Epidermal melanocyte (primary cell): ENCODE data around the gene AADAT.
"Not testable (repeated sequence)": the region's sequence is repeated elsewhere in the genome, so short reads cannot be mapped to it uniquely, and the experiment has no call there.

Source experiments
- DNase-seq: peaks from one replicate; pipeline ENCODE4 v3.0.0; 2011; ENCODE audit warnings: low spot score; ENCODE audit not compliant: insufficient read length

The AADAT gene

DNA sequence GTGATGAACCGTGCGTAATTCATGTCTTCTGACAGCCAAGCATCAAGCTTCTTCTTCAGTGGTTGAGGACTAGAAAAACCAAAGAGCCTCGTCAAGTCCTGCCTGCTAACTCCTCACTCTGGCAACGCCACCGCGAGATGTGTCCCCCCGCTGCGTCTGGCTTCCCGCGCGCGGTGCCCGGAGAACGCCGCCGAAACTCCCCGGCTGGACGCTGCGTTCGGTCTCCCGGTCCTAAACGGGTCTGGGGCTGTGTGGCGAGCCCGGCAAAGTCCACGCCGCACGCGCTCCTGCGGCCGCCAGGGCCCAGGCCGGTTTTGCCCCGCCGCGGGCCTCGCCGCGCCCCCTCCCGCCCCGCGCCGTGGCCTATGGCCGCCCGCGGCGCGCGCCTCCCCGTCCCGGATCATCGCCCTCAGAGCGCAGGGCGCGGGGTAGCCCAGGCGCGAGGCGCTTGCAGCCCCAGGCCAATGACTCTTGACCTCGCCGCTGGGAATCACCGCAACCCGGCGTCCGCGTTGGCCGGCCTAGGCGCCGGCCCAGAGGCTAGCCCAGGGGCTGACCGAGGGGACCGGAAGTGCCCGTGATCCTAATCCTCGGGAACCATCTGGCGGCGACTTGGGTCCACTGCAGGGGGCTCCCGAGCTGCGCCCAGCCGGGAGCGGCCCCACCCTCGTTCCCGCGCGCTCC is at the start of gene AADAT:
TSS of gene AADAT (minus strand) at position 289 of the 684 bp plus-strand sequence. CDS start at position 23, 266 bp downstream.
- DNase-seq, result peak; percentile 84

DNA sequence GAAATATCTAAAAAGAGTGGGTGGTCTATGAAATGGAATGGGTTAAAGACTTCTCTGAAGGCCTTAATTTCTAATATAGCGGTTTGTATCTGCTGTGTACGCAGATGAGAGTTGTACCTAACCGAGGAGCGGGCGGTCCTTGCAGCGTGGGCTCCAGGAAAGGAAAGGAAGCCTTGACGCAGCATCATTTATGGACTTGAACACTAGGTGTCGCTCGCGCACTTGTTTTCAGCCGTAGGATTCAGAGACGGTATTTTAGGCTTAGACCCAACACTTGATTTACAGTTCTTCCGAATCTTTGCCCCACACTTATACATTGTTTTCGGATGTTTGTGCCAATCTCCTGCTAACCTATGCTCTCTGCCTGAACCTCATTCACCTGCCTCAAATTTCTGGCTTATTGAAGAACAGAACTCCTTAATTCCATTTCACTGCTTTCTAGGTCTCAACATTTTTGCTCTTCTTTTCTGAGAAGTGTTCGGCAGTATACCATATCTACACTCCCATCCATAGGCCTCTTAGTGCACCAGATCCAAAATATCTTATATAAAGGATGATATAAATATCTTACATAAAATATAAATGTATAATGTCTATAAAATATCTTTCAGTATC is 48.9 kb upstream of the AADAT start:
- DNase-seq, result peak; percentile 67

DNA sequence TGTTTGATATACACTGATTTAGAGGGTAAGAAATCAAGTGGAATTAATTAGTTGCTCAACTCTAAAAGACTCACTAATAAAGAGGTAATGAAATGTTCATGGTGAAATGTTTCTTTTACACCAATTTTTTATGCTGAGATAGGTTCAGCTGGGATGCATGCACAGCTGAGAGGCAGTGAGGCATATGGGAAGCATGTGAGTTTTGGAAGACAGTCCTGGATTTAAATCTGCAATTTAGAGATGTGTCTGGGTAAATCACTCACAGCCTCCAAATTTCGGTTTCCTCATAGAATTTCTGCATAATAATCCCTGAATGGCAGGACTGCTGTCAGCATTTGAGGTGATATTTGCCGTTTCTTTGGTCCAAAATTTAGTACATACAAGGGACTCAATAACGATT is 48.2 kb upstream of the AADAT start:
- DNase-seq, result no peak

DNA sequence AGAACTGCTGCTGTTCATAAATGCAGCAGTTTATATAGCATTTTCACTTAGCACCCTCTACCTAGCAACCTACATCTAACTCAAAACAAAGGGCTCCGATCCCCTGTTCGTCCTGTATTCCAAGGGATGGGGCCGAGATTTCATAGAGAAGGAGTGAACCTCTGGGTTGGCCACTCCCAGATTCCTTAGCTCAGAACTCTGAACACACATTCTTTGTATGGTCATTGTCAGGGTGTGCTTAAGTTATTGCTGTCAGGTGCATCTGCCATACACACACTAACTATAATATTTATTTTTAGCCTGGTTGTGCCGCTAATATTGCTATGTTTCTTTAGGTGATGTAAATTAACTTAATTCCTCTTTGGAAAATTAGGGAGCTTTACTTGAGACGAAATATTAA is 47.7 kb upstream of the AADAT start:
- DNase-seq, result no peak

DNA sequence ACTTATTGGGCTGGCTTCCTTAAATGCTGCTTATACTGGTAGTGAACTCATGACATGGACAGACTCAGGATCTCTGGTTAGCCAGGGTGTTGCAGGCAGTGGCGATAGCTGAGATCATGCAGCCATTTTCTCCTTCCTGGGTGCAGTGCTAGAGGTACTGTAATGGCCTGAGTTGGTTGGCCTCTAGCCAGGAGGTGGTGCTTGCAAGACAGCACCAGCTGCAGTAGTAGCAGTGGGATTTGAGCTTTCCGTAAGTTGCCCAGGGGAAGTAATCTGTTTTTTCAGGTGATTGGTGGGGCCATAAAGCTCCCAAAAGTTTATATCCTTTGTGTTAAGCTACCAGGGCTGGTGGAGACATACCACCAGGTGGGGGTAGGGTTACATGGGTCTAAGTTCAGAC is 45.1 kb upstream of the AADAT start:
- no peak for DNase-seq

DNA sequence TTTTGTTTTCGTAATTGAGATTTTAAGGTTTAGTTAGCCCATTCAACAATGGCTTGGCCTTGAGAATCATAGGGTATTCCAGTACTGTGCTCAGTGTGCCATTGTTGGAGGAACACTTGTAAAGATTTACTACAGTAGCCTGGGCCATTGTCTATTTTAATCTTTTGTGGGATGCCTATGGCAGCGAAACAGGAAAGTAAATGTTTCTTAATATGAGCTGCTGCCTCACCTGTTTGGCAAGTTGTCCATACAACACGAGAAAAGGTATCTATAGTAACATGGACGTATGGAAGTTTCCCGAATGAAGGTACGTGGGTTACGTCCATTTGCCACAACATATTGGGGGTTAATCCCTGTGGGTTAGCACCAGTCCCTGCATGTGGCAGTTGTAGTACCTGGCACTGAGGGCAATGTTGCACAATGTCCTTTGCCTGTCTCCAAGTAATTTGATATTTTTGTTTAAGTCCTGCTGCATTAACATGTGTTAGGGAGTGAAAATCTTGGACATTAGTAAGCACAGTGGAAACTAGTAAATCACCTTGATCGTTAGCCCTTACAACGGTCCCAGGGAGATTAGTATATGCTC is 38.6 kb upstream of the AADAT start:
- no peak for DNase-seq

DNA sequence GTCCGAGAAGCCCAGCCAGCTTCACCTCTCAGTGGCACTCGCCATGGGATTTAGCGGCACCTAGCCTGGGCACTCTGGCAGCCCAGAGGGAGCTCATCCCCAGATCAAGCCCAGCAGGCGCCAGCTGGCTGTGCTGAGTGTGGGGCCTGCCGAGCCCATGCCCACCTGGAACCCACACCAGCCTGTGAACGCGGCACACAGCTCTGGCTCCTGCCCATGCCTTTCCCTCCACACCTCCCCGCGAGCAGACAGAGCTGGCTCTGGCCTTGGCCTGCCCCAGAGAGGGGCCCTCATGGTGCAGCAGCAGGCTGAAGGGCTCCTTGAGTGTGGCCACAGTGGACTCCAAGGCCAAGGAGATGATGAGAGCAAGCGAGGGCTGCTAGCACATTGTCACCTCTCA is 38.0 kb upstream of the AADAT start:
- no peak for DNase-seq

DNA sequence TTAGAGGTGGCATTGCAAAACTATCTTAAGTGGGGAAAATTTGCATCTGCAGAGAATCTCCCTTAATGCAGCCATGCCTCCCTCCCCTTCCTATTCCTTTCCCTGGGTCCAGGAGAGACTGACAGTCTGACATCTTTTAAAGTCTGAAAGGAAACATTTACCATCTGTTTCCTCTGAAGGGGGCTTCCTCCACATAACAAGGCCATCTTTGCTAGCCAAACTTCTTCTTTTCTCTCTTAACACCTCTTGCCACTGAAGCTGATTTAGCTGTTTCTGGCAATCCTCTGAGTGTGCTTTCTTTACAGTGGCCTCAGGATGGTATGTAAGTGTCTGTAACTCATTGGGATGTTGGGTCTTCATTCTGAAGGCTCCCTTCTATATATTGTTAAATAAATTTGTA is 34.6 kb upstream of the AADAT start:
- no peak for DNase-seq

DNA sequence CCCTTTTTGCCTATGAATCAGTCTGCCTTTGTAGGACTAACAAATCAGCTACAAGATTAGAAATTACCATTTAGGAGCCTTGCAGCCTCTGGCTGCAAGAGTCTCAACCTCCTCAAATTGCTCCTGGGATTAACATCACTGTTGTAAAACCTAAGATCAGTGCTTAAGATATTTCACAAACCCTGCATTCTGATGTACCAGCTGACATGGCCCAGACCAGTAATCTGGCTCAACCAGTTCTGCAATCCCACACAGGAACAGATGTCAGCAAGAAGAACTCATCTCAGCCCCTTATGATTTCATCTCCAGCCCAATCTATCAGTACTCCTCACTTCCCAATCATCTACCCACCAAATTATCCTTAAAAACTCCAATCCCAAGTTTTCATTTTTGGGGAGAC is 32.5 kb upstream of the AADAT start:
- no peak for DNase-seq

DNA sequence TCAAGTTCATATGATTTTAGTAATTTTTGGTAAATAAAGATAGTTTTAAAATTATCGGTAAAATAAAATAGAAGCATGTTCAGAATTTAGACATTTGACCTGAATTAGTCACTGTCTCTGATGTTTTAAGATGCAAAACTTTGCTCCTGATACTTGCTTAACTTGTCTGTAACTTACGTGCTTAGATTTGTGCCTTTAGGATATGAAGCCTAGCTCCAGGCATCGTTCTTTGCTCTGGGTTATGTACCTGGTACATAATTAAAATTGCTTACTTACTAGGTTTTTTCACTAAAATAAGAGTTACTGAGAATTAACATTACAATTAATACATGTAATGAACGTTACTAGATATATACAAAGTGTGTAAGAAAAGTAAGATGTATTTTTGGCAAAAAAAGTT is 24.9 kb upstream of the AADAT start:
- no peak for DNase-seq

DNA sequence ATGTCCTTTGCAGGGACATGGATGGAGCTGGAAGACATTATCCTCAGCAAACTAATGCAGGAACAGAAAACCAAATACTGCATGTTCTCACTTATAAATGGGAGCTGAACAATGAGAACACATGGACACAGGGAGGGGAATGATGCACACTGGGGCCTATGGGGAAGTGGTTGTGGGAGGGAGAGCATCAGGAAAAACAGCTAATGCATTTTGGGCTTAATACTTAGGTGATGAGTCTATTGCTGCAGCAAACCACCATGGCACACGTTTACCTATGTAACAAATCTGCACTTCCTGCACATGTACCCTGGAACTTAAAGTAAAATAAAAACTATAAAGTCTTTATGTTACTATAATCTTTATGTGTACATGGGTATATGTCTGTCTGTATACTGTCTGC is 24.4 kb upstream of the AADAT start:
- DNase-seq, result not testable (repeated sequence)

DNA sequence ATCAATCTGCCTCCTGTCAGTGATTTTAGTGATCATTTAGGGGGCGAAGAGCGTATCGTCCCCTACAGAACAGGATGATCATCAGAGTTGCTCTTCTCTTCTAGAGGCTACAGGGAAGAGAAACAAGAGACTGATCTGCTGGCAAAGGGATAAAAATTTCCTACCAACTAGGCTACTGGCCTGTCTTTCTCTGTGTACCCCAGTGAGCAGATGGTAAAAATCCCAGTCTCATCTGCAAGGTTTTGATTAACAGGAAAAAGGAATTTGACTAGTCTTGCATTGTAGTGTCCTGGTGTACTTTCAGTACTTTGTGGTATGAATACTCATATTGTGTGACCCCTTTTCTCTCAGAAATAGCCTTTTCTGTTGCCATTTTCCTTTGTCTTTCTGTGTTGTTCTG is 21.8 kb upstream of the AADAT start:
- no peak for DNase-seq

DNA sequence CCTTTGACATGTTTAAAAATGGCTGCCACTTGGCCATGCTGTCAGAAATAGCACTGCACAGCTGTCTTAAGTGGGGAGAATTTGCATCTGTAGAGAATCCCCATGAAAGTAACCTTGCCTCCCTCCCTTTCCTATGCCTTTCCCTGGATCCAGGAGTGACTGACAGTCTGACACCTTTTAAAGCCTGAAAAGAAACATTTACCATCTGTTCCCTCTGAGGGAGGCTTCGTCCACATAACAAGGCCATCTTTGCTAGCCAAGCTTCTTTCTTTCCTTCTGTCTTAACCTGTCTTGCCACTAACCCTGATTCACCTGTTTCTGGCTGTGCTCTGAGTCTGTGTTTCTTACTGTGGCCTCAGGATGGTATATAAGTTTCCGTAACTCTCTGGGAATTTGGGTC is 21.3 kb upstream of the AADAT start:
- no peak for DNase-seq

DNA sequence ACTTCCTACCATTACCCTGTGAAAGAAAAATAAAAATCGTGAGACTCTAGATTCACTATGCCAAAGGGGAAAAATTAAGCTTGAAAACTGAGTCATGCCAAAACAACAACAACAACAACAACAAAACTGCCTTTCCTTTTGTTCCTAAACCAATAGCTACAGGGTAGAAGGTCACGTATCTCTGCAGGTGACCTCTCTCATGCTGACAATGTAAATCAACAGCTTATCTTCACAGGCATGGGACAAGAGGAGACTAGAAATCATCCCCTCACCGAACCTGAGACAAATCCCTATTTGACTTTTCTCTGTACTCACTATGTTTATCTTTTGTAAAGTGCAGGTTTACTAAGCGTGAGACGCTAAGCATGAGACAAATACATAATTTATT is 20.5 kb upstream of the AADAT start:
- DNase-seq, result no peak

DNA sequence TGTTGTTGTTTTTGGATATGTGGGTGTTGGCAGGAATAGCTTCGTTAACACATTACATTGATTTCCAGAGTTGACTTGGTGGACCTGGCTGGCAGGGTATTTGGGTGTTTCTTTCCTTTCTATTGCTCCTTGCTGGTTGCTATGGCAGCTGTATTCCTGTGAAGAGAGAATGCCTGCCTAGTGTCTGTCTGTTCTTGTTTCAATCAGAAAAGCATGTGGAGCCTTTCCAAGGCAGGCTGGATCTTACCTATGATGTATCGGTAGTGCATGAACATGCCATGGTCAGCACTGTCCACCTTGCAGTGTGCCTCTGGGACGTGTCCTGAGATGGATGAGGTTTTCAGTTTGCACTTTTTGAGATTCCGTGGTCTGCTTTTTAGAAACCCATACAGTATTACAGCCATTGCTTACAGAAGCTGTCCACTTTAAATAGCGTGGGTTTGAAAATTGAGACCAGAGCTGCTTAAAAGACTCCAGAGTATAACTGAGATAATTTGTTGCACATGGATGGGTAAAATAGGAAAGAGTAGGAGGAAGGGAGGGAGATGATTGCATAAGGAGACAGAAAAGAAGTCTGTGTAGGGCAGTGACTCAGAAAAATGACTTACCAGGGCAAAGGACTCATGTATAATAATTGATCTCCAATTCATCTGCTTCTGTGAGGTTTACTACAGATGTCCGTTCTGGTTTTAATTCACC is 20.0 kb upstream of the AADAT start:
- DNase-seq, result peak; percentile 42

DNA sequence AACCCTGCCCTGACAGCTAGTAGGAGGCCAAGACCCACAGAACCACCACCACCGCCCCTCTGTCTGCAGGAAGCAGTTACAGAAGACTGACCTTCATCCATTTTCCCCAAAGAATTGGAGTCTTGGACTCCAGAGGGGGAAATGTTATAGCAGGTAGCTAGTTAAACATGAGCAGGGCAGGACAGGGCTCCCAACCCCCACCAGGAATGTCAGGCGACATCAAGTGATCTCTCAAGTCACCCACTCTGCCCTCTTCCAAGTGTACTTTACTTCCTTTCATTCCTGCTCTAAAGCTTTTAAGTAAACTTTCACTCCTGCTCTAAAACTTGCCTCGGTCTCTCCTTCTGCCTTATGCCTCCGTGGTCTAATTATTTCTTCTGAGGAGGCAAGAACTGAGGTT is 17.1 kb upstream of the AADAT start:
- no peak for DNase-seq

DNA sequence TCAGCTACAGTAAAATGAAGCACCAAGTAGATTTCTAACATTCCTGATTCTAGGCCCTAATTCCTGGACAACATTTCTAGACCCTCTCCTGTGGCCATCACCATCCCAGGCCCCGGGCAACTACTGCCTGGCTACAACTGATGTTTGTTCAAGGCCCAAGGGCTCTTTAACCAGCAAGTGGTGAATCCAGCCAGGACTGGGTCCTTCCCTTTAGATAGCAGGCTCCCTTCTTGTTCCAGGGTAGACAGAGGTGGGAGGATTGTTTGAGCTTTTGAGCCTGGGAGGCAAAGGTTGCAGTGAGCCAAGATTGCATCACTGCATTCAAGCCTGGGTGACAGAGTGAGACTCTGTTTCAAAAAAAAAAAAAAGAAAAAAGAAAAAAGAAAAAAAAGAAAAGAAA is 12.7 kb upstream of the AADAT start:
- no peak for DNase-seq

DNA sequence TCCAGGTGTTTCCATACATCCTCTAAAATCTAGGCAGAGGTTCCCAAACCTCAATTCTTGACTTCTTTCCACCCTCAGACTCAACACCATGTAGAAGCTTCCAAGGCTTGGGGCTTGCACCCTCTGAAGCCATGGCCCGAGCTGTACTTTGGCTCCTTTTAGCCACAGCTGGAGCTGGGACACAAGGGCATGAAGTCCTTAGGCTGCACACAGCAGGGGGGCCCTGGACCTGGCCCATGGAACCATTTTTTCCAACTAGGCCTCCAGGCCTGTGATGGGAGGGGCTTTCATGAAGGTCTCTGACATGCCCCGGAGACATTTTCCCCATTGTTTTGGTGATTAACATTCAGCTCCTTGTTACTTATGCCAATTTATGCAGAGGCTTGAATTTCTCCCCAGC is 8.4 kb upstream of the AADAT start:
- DNase-seq, result not testable (repeated sequence)

DNA sequence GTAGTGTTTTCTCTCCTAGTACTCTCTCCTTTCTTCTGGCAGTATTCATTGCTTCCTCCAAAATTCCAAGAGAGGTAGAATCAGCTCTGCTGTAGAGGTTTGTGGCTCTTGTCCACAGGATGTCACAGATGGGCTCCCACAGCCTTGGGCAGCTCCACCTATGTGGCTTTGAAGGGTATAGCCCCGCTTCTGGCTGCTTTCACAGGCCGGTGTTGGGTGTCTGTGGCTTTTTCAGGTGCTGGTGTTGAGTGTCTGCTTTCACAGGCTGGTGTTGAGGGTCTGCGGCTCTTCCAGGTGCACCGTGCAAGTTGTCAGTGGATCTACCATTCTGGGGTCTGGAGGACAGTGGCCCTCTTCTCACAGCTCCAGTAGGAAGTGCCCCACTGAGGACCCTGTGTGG is 7.9 kb upstream of the AADAT start:
- DNase-seq, result no peak

DNA sequence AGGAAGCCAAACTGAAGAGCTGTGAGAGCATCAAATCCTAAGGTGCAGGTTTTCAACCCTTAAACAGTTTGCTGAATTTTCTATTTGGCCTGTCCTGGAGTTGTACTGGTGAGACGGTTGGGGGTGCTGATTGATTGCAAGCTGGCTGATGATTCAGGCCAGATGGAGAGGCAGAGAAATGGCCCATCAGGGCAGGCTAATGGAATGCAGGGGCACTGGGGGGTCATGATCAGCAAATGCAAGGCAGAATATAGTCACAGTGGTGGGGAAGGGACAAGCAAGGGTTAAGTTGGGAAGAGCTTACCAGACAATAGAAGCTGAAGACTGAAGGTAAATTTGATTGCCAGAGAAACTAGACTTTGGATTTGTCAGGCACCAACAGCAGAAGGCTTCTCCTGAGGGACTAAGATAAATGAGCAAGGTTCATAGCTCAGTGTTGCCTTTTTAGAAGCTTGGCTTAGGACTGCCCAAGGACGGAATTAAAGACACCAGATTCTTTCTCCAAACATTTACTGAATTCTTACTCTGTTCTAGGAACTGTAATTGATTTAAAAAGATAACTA is 4.3 kb upstream of the AADAT start:
- no peak for DNase-seq

DNA sequence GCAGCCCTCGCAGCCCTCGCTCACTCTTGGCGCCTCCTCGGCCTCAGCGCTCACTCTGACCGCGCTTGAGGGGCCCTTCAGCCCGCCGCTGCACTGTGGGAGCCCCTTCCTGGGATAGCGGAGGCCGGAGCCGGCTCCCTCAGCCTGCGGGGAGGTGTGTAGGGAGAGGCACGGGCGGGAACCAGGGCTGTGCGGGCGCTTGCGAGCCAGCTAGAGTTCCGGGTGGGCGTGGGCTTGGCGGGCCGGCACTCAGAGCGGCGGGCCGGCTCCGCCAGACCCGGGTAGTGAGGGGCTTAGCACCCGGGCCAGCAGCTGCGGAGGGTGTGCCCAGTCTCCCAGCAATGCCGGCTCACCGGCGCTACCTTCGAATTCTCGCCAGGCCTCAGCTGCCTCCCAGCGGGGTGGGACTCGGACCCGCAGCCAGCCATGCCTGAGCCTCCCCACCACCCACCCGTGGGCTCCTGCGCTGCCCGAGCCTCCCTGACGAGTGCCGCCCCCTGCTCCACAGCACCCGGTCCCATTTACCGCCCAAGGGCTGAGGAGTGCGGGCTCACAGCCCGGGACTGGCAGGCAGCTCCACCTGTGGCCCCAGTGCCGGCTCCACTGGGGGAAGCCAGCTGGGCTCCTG is 1.4 kb upstream of the AADAT start:
- DNase-seq, result no peak
